ENCODE results near the gene SCD5. TPM values are rescaled to one million over a fixed set of nuclear protein-coding genes. Genes with fewer than 3 reads are reported as not detected.

Gene SCD5
- total RNA-seq, 1 donor from 2014 or later = 17.9 TPM

GRCh38 chr4:82811392-82811791 lies 12.8 kb upstream of the SCD5 start:
- DNase-seq (ENCODE audit: low read depth) = no peak
- TF ChIP-seq, protein P1, sequence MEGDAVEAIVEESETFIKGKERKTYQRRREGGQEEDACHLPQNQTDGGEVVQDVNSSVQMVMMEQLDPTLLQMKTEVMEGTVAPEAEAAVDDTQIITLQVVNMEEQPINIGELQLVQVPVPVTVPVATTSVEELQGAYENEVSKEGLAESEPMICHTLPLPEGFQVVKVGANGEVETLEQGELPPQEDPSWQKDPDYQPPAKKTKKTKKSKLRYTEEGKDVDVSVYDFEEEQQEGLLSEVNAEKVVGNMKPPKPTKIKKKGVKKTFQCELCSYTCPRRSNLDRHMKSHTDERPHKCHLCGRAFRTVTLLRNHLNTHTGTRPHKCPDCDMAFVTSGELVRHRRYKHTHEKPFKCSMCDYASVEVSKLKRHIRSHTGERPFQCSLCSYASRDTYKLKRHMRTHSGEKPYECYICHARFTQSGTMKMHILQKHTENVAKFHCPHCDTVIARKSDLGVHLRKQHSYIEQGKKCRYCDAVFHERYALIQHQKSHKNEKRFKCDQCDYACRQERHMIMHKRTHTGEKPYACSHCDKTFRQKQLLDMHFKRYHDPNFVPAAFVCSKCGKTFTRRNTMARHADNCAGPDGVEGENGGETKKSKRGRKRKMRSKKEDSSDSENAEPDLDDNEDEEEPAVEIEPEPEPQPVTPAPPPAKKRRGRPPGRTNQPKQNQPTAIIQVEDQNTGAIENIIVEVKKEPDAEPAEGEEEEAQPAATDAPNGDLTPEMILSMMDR (IDR thresholded peaks at IDR 0.05; ENCODE audit: insufficient read depth, low read length, poor library complexity, severe bottlenecking) = no peak
- no peaks in the 10 kb centered on the region for H3K36me3 ChIP-seq (ENCODE audit: control insufficient read depth, insufficient read depth, low read length)
- no peak overlapping the region for H3K4me3 ChIP-seq (ENCODE audit: low read depth, low read length)
- H3K27me3 ChIP-seq (ENCODE audit: control insufficient read depth, insufficient read depth, low read length) = no peaks in the 10 kb centered on the region

DNA sequence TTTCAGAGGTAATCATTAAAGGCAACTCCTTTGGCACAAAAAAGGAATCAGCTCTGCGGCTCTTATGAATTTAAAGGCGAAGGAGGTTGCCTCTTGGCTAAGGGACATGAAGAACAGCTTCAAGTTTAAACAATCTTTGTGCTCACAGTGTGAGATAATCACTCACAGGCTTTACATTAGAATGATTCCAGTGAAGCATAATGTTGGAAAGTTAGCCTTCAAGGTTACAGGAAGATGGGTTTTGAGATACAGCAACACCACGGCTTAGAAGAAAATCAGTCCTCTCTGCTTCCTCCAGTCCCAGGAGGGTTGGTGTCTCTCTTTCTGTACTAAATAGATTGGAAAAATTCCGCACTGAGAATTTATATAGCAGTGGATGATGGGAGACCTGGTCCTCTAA lies 11.6 kb upstream of the SCD5 start:
- Histone ChIP-seq H3K4me3 (ENCODE audit: low read depth, low read length) (no peak overlapping the region), H3K27me3 (ENCODE audit: control insufficient read depth, insufficient read depth, low read length) (no peaks in the 10 kb centered on the region), H3K36me3 (ENCODE audit: control insufficient read depth, insufficient read depth, low read length) (no peaks in the 10 kb centered on the region)
- no peak for DNase-seq (ENCODE audit: low read depth)
- TF ChIP-seq, protein P1 (IDR thresholded peaks at IDR 0.05; ENCODE audit: insufficient read depth, low read length, poor library complexity, severe bottlenecking) = no peak

DNA sequence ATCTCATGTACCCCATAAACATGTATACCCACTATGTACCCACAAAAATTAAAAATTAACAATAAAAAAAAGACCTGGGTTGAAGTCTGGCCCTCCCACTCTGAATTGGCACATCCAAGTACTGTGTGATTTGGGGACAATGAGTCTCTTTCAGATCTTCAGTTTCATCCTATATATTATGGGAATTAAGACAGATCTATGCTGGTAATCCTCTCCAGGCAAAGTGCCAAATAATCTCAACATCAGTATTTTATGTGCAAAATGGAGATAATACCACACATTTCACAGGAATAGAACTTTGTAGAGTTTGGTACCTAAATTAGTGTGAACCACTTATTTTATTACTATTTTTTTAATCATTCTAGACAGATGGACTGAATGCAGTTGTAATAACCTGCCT lies 11.0 kb upstream of the SCD5 start:
- no peak for DNase-seq (ENCODE audit: low read depth)
- Histone ChIP-seq H3K36me3 (ENCODE audit: control insufficient read depth, insufficient read depth, low read length) (no peaks in the 10 kb centered on the region), H3K27me3 (ENCODE audit: control insufficient read depth, insufficient read depth, low read length) (no peaks in the 10 kb centered on the region), H3K4me3 (ENCODE audit: low read depth, low read length) (no peak overlapping the region)
- TF ChIP-seq, protein P1 (IDR thresholded peaks at IDR 0.05; ENCODE audit: insufficient read depth, low read length, poor library complexity, severe bottlenecking) = no peak

GRCh38 chr4:82803746-82804145 lies 5.2 kb upstream of the SCD5 start:
- no peaks in the 10 kb centered on the region for H3K36me3 ChIP-seq (ENCODE audit: control insufficient read depth, insufficient read depth, low read length)
- no peak overlapping the region for H3K4me3 ChIP-seq (ENCODE audit: low read depth, low read length)
- DNase-seq (ENCODE audit: low read depth) = no peak
- TF ChIP-seq, protein P1 (IDR thresholded peaks at IDR 0.05; ENCODE audit: insufficient read depth, low read length, poor library complexity, severe bottlenecking) = no peak
- H3K27me3 ChIP-seq (ENCODE audit: control insufficient read depth, insufficient read depth, low read length) = peaks cover 2% of the 10 kb centered on the region

DNA sequence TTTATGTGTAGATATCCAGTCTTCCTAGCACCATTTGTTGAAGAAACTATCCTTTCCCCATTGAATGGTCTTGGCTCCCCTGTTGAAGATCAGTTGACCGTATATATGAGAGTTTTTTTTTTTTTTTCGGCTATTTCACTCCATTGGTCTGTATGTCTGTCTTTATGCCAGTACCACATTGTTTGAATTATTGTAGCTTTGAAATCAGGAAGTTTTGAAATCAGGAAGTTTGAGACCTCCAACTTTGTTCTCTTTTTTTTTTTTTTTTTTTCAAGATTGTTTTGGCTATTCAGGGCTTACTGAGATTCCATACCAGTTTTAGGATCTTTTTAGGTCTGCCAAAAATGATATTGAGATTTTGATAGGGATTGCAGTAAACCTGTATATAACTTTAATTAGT lies 4.3 kb upstream of the SCD5 start:
- H3K27me3 ChIP-seq (ENCODE audit: control insufficient read depth, insufficient read depth, low read length) = peaks cover 2% of the 10 kb centered on the region
- no peak for DNase-seq (ENCODE audit: low read depth)
- no peaks in the 10 kb centered on the region for H3K36me3 ChIP-seq (ENCODE audit: control insufficient read depth, insufficient read depth, low read length)
- TF ChIP-seq, protein P1 (IDR thresholded peaks at IDR 0.05; ENCODE audit: insufficient read depth, low read length, poor library complexity, severe bottlenecking) = no peak
- H3K4me3 ChIP-seq (ENCODE audit: low read depth, low read length) = no peak overlapping the region

DNA sequence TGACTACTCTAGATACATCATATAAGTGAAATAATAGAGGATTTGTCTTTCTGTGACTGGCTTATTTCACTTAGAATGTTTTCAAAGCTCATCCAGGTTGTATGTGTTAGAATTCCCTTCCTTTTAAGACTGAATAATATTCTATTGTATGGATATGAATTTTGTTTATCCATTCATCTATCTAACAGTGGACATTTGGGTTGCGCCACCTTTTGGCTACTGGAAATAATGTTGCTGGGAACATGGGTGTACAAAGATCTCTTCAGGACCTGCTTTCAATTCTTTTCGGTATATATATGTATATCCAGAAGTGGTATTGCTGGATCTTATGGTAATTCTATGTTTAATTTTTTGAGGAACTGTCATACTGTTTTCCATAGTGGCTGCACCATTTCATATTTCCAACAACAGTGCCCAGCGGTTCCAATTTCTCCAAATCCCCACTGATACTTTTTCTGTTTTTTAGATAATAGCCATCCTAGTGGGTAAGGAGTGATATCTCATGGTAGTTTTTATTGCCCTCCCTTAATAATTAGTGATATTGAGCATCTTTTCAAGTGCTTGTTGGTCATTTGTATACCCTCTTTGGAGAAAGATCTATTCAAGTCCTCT lies 3.4 kb upstream of the SCD5 start:
- DNase-seq (ENCODE audit: low read depth) = no peak
- H3K4me3 ChIP-seq (ENCODE audit: low read depth, low read length) = no peak overlapping the region
- TF ChIP-seq, protein P1 (IDR thresholded peaks at IDR 0.05; ENCODE audit: insufficient read depth, low read length, poor library complexity, severe bottlenecking) = peak; percentile 49
- peaks cover 4% of the 10 kb centered on the region for H3K27me3 ChIP-seq (ENCODE audit: control insufficient read depth, insufficient read depth, low read length)
- H3K36me3 ChIP-seq (ENCODE audit: control insufficient read depth, insufficient read depth, low read length) = no peaks in the 10 kb centered on the region

All from kidney epithelial cell (primary cell).